Muscle layer of duodenum (tissue), 2 donors: ENCODE measurements around the gene DDR2.
"Not testable (repeated sequence)": the region's sequence is repeated elsewhere in the genome, so short reads cannot be mapped to it uniquely, and the experiment has no call there.

Experiments
- H3K27ac ChIP-seq: one replicate; pipeline ENCODE4 v1.7.0; 2013; ENCODE audit warnings: mild to moderate bottlenecking, low read length
- H3K27me3 ChIP-seq: one replicate; pipeline ENCODE4 v1.7.0; 2013; ENCODE audit warnings: low read depth, mild to moderate bottlenecking, control low read depth, low read length
- H3K36me3 ChIP-seq, 2 donors: one replicate each; pipeline ENCODE4 v1.7.0; 2013; ENCODE audit warnings: low read length in 2 of 2, control low read depth in 1 of 2, mild to moderate bottlenecking in 1 of 2; ENCODE audit not compliant: insufficient read depth in 2 of 2, control insufficient read depth in 1 of 2
- H3K4me1 ChIP-seq, 2 donors: one replicate each; pipeline ENCODE4 v1.7.0; 2013; ENCODE audit warnings: low read length in 2 of 2, mild to moderate bottlenecking in 2 of 2, control low read depth in 1 of 2, moderate library complexity in 1 of 2; ENCODE audit not compliant: insufficient read depth in 2 of 2, control insufficient read depth in 1 of 2
- H3K4me3 ChIP-seq, 2 donors: one replicate each; pipeline ENCODE4 v1.7.0; 2013; ENCODE audit warnings: low read length in 2 of 2, low read depth in 1 of 2, mild to moderate bottlenecking in 1 of 2
- H3K9me3 ChIP-seq, 2 donors: one replicate each; pipeline ENCODE4 v1.7.0; 2013; ENCODE audit warnings: low read length in 2 of 2, control low read depth in 1 of 2, mild to moderate bottlenecking in 1 of 2; ENCODE audit not compliant: control insufficient read depth in 1 of 2
- donor health status: healthy.

The DDR2 gene

GRCh38 chr1:162632217-162632666, at the start of gene DDR2:
DDR2 (plus strand) TSS chr1:162632464; CDS start chr1:162719064, 86,600 bp downstream.
- Histone ChIP-seq H3K27me3 (no peaks in the 10 kb centered on the region), H3K36me3 (peaks cover 0 to 14% of the 10 kb centered on the region in 2 donors), H3K27ac (peak within 1 kb of the TSS; percentile 94), H3K9me3 (no peaks in the 10 kb centered on the region), H3K4me3 (peak within 1 kb of the TSS; percentile 71 to 77), H3K4me1 (peaks cover 0 to 4% of the 10 kb centered on the region in 2 donors)

- H3K27ac ChIP-seq, H3K9me3 ChIP-seq, H3K4me1 ChIP-seq, H3K27me3 ChIP-seq, H3K4me3 ChIP-seq: not testable (repeated sequence)
- peaks cover 41 to 47% of the 10 kb centered on the region in 2 donors for H3K36me3 ChIP-seq
Measured at GRCh38 chr1:162582901-162583300, 49.4 kb upstream of the DDR2 start.

GRCh38 chr1:162585101-162585500, 47.2 kb upstream of the DDR2 start:
- not testable (repeated sequence) for H3K9me3 ChIP-seq, H3K27ac ChIP-seq, H3K4me3 ChIP-seq, H3K27me3 ChIP-seq, H3K4me1 ChIP-seq
- H3K36me3 ChIP-seq, result peaks cover 46 to 62% of the 10 kb centered on the region in 2 donors

- no peaks in the 10 kb centered on the region for H3K27me3 ChIP-seq
- H3K9me3 ChIP-seq, result no peaks in the 10 kb centered on the region
- no peaks in the 10 kb centered on the region for H3K4me1 ChIP-seq
- no peak overlapping the region for H3K4me3 ChIP-seq
- peaks cover 38 to 51% of the 10 kb centered on the region in 2 donors for H3K36me3 ChIP-seq
- no peak overlapping the region for H3K27ac ChIP-seq
Measured at GRCh38 chr1:162587347-162587746, 44.9 kb upstream of the DDR2 start.

- Histone ChIP-seq H3K27ac (no peak overlapping the region), H3K4me1 (no peaks in the 10 kb centered on the region), H3K36me3 (peaks cover 42 to 55% of the 10 kb centered on the region in 2 donors), H3K9me3 (no peaks in the 10 kb centered on the region), H3K4me3 (no peak overlapping the region), H3K27me3 (no peaks in the 10 kb centered on the region)
Measured at GRCh38 chr1:162587761-162588260, 44.5 kb upstream of the DDR2 start.

- Histone ChIP-seq H3K4me3 (no peak overlapping the region), H3K9me3 (no peaks in the 10 kb centered on the region), H3K27me3 (no peaks in the 10 kb centered on the region), H3K36me3 (peaks cover 44 to 65% of the 10 kb centered on the region in 2 donors), H3K27ac (no peak overlapping the region), H3K4me1 (no peaks in the 10 kb centered on the region)
Measured at GRCh38 chr1:162590101-162590500, 42.2 kb upstream of the DDR2 start.

DNA sequence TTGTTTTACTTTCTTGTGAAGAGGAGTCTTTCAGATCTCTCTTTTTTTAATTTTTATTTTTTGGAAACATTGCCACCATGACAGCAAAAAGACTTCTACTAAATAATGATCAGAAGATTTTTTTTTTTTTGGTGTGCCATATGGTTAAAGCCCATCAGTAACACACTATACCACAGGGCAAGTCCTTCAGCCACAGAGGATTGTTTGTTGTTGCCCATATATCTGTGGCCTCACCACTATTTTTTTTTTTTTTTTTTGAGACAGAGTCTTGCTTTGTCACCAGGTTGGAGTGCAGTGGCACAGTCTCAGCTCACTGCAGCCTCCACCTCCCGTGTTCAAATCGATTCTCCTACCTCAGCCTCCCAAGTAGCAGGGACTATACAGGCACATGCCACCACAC, 41.6 kb upstream of the DDR2 start:
- Histone ChIP-seq H3K27me3 (no peaks in the 10 kb centered on the region), H3K27ac (no peak overlapping the region), H3K4me1 (no peaks in the 10 kb centered on the region), H3K4me3 (no peak overlapping the region), H3K36me3 (peaks cover 44 to 69% of the 10 kb centered on the region in 2 donors), H3K9me3 (no peaks in the 10 kb centered on the region)

DNA sequence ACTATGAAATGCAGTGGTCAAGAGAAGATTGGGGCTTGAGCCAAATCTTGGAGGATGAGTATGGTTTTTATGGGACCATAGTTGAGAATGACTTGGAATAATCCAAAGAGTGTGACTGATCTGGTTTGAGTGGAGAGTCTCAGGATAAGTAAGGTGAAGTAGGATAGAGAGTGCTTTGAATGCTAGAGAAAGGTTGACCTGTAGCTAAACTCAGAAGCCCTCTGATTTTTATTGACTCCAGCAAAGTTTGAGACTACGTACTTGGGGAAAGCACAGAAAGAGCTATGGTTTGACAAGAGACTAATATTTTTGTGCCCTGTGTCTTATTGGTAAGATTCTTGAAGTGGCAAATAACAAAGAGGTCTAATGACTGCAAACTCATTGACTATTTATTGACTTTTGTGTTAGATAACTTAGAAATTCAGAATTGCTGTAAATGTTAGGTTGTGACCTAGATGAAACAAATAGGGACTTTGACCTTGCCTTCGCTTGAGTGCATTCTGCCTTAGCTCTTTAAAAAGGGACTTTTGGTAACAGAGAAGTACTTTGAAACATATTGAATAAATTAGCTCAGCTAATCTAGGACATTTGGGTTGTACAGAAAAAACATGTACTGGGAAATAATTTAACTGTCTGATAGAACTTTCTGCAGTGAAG, 35.6 kb upstream of the DDR2 start:
- no peak overlapping the region for H3K27ac ChIP-seq
- no peak overlapping the region for H3K4me3 ChIP-seq
- no peaks in the 10 kb centered on the region for H3K27me3 ChIP-seq
- H3K9me3 ChIP-seq, result no peaks in the 10 kb centered on the region
- no peaks in the 10 kb centered on the region for H3K4me1 ChIP-seq
- H3K36me3 ChIP-seq, result peaks cover 37 to 59% of the 10 kb centered on the region in 2 donors

GRCh38 chr1:162599451-162599850, 32.8 kb upstream of the DDR2 start:
- no peaks in the 10 kb centered on the region for H3K27me3 ChIP-seq
- H3K27ac ChIP-seq, result no peak overlapping the region
- peaks cover 30 to 46% of the 10 kb centered on the region in 2 donors for H3K36me3 ChIP-seq
- no peaks in the 10 kb centered on the region for H3K4me1 ChIP-seq
- no peaks in the 10 kb centered on the region for H3K9me3 ChIP-seq
- no peak overlapping the region for H3K4me3 ChIP-seq

- not testable (repeated sequence) for H3K27ac ChIP-seq, H3K9me3 ChIP-seq, H3K4me3 ChIP-seq, H3K27me3 ChIP-seq, H3K4me1 ChIP-seq
- H3K36me3 ChIP-seq, result peaks cover 16 to 23% of the 10 kb centered on the region in 2 donors
Measured at GRCh38 chr1:162603117-162603516, 29.1 kb upstream of the DDR2 start.

- no peak overlapping the region for H3K27ac ChIP-seq
- no peaks in the 10 kb centered on the region for H3K27me3 ChIP-seq
- H3K4me3 ChIP-seq, result no peak overlapping the region
- H3K9me3 ChIP-seq, result no peaks in the 10 kb centered on the region
- H3K36me3 ChIP-seq, result peaks cover 8 to 13% of the 10 kb centered on the region in 2 donors
- no peaks in the 10 kb centered on the region for H3K4me1 ChIP-seq
Measured at GRCh38 chr1:162605225-162605927, 26.9 kb upstream of the DDR2 start.
